Measurements from ENCODE around the gene LCLAT1. TPM values are rescaled to one million over a fixed set of nuclear protein-coding genes. Genes with fewer than 3 reads are reported as not detected.

The LCLAT1 gene
- 10.8 and 18.0 TPM in 2 replicates for polyA plus RNA-seq (2011; rRNA removed)
- polyA minus RNA-seq (2011; rRNA and poly(A)+ RNA removed), result 16.2 and 19.1 TPM in 2 replicates

DNA sequence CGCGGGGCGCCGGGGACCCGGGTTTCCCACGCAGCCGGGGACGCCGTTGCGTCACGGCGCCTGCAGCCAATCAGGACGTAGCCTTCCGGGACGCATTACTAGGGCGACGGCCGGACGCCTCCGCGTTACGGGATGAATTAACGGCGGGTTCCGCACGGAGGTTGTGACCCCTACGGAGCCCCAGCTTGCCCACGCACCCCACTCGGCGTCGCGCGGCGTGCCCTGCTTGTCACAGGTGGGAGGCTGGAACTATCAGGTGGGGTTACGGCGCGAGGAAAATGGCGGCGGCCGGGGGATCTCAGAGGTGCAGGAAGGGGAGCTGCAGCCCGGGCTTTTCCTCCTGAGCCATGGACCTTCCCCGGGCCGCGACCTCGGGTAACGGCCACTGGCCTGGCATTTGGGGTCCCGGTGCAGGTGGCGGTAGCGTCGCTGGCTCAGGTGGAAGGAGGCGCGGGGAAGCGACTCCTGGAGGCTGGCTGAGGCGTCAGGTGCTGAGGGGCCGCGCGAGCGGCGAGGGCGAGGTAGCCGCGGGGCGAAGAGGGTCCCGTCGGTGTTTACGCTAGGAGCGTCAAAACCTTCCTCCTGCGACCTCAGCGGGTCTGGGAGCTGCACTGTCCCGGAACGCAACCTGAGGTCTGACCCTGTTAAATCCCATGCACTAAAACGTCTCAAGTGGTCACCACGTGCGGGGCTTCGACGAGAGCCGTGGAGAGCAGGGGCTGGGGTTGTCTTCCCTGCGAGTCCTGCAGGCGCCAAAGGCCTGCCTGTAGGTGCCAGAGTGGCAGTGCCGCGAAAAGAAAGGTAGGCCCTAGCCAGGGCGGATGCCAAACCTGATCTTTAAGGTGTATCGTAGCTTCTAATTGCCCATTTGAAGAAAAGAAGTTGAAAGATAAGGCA, at the start of gene LCLAT1:
Gene LCLAT1, plus strand, starts transcription at position 98 of the 897 bp plus-strand sequence. CDS start 78,345 bp downstream, outside the sequence.
- ChIA-PET POLR2A (no interaction called here), CTCF (interaction anchor here (0.8 to 1.4 kb wide), 5 partner anchors 9 to 264 kb away, joined by 3 to 5 read pairs (median 3); no protein-coding TSS in a partner anchor)
- no peaks in the 10 kb centered on the region for H3K27me3 ChIP-seq (ENCODE audit: control insufficient read depth, insufficient read depth, low read length)
- TF ChIP-seq, protein P1, sequence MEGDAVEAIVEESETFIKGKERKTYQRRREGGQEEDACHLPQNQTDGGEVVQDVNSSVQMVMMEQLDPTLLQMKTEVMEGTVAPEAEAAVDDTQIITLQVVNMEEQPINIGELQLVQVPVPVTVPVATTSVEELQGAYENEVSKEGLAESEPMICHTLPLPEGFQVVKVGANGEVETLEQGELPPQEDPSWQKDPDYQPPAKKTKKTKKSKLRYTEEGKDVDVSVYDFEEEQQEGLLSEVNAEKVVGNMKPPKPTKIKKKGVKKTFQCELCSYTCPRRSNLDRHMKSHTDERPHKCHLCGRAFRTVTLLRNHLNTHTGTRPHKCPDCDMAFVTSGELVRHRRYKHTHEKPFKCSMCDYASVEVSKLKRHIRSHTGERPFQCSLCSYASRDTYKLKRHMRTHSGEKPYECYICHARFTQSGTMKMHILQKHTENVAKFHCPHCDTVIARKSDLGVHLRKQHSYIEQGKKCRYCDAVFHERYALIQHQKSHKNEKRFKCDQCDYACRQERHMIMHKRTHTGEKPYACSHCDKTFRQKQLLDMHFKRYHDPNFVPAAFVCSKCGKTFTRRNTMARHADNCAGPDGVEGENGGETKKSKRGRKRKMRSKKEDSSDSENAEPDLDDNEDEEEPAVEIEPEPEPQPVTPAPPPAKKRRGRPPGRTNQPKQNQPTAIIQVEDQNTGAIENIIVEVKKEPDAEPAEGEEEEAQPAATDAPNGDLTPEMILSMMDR (IDR thresholded peaks at IDR 0.05; ENCODE audit: insufficient read depth, low read depth, low read length), result peak; percentile 22; the same call in 1 of the 2 replicates
- DNase-seq (ENCODE audit: low read depth), result no peak
- no peaks in the 10 kb centered on the region for H3K36me3 ChIP-seq (ENCODE audit: control insufficient read depth, insufficient read depth, low read length)
- peak within 1 kb of the TSS; percentile 90 for H3K4me3 ChIP-seq (ENCODE audit: low read depth, low read length)

GRCh38 chr2:30398084-30398873, 48.8 kb upstream of the LCLAT1 start:
- no peak for DNase-seq (ENCODE audit: low read depth)
- CTCF ChIA-PET, result no interaction called here
- H3K4me3 ChIP-seq (ENCODE audit: low read depth, low read length), result no peak overlapping the region
- POLR2A ChIA-PET, result no interaction called here
- H3K27me3 ChIP-seq (ENCODE audit: control insufficient read depth, insufficient read depth, low read length), result peaks cover 2% of the 10 kb centered on the region; the same call in 1 of the 2 replicates
- H3K36me3 ChIP-seq (ENCODE audit: control insufficient read depth, insufficient read depth, low read length), result no peaks in the 10 kb centered on the region
- TF ChIP-seq, protein P1 (IDR thresholded peaks at IDR 0.05; ENCODE audit: insufficient read depth, low read depth, low read length), result no peak

DNA sequence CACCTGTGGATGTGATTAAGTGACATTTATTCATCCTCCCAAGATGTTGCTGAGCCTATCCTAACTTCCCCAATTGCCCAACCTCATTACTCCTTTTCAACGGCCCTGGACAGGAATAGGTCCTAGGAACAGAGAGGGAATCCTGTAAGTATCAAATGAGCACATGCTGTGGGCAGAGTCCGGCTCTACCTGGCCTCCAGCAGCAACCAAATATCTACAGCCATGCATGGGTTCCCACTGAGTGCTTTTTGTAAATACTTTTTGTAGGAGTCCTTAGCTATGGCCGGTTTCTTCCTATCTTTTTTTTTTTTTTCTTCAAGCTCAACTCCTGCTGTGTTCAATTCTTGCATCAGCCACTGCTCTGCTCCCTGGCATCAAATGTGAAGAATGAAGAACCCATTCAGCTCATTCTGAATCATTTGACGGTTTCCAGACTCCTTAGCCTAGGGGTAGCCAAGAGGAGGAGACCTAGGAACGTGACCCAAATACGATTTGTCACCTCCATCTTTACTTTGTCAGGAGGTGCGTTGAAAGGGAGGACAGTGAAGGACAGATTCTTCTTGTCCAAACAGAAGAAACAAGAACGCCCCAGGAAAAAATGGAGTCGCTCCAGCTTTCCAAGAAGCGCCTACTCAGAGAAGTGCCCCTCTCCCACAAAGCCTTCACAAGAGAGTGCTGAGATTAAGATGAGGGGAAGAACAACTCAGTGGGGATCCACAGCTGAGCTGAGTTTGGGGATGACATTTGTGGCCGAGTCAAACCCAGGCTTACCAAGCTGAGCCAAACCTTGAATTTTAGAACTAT, 46.7 kb upstream of the LCLAT1 start:
- CTCF ChIA-PET, result interaction anchor here (1.1 to 1.3 kb wide), 2 partner anchors 11 to 12 kb away, joined by 3 read pairs; no protein-coding TSS in a partner anchor
- DNase-seq (ENCODE audit: low read depth), result no peak
- peaks cover 2% of the 10 kb centered on the region; the same call in 1 of the 2 replicates for H3K27me3 ChIP-seq (ENCODE audit: control insufficient read depth, insufficient read depth, low read length)
- TF ChIP-seq, protein P1 (IDR thresholded peaks at IDR 0.05; ENCODE audit: insufficient read depth, low read depth, low read length), result no peak
- POLR2A ChIA-PET, result no interaction called here
- H3K36me3 ChIP-seq (ENCODE audit: control insufficient read depth, insufficient read depth, low read length), result no peaks in the 10 kb centered on the region
- no peak overlapping the region for H3K4me3 ChIP-seq (ENCODE audit: low read depth, low read length)

- H3K36me3 ChIP-seq (ENCODE audit: control insufficient read depth, insufficient read depth, low read length), result no peaks in the 10 kb centered on the region
- H3K27me3 ChIP-seq (ENCODE audit: control insufficient read depth, insufficient read depth, low read length), result peaks cover 4% of the 10 kb centered on the region; the same call in 1 of the 2 replicates
- POLR2A ChIA-PET, result no interaction called here
- TF ChIP-seq, protein P1 (IDR thresholded peaks at IDR 0.05; ENCODE audit: insufficient read depth, low read depth, low read length), result no peak
- no peak for DNase-seq (ENCODE audit: low read depth)
- H3K4me3 ChIP-seq (ENCODE audit: low read depth, low read length), result no peak overlapping the region
- CTCF ChIA-PET, result no interaction called here
These were observed 44.4 kb upstream of the LCLAT1 start for GRCh38 chr2:30402441-30403182.
